Measurements from ENCODE around the gene PICK1. TPM values are rescaled to one million over a fixed set of nuclear protein-coding genes. Genes with fewer than 3 reads are reported as not detected.

PICK1 gene
- total RNA-seq, 1 experiment from 2014 or later, result 45.5 TPM

DNA sequence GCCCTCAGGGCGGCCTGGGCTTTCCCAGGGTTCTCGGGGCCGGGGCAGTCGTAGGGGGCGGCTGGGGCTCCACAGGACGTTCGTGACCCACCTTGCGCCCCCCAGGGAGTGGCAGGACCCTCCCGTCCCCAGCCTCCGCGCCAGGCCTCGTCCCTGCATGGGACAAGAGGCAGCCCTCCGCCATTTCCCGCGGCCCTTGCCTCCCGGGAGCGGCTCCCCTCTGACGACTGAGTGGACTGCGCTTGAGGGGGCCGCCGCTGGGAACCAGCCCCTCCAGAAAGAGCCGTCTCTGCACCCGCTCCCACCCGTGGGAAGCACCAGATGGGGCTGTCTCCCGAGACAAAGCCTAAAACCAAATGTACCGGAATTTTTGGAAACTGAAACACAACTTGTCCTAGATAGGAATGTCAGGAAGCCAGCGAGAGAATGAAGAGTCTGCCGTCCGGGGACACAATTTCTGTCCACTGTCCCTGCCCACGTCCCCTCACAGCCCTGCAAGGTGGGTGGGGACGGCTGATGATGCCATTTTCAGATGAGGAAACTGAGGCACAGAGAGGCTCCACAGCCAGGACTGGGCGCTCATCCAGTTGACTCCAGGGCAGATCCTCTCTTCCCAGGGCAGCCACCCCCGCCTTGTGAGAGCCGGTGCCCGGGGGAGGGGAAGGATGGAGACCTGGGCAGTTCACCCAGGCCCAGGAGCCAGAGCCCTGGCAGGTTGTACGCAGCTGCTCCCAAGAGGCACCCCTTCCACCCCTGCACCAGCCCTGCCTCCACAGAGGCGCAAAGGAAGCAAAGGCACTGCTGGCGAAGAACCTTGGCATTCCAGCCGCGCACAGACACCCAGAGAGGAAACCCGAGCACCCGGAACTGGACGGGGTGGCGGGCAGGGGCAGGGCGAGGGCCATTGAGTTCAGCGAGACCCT lies 18.1 kb upstream of the PICK1 start:
- POLR2A ChIA-PET (ENCODE audit: unreplicated experiment), result no interaction called here
- ATAC-seq (no peak), DNase-seq (no peak)
- intact Hi-C loops (cut with micrococcal nuclease), result no loop called here
- H3K27me3 ChIP-seq (ENCODE audit: low read length), result no peaks in the 10 kb centered on the region
- no peaks in the 10 kb centered on the region for H3K9me2 ChIP-seq (replicated peaks; ENCODE audit: low read length)
- H3F3A ChIP-seq (ENCODE audit: low read length, unreplicated experiment), result no peaks in the 10 kb centered on the region
- CTCF ChIA-PET, result no interaction called here
- H3K79me2 ChIP-seq (ENCODE audit: low read length), result no peaks in the 10 kb centered on the region
- peaks cover 10% of the 10 kb centered on the region for H3K4me1 ChIP-seq (ENCODE audit: insufficient read depth, low read length)
- H3K27ac ChIP-seq (ENCODE audit: low read length), result no peak overlapping the region
- no peaks in the 10 kb centered on the region for H3K36me3 ChIP-seq (ENCODE audit: low read depth, low read length)
- H2AFZ ChIP-seq (ENCODE audit: low read length), result no peak overlapping the region
- TF ChIP-seq EZH2 (IDR thresholded peaks at IDR 0.05; ENCODE audit: low read length, unreplicated experiment) (no peak), EZH2phosphoT487 (IDR thresholded peaks at IDR 0.05; ENCODE audit: borderline replicate concordance, low read length) (no peak)
- TF ChIP-seq, protein P1, sequence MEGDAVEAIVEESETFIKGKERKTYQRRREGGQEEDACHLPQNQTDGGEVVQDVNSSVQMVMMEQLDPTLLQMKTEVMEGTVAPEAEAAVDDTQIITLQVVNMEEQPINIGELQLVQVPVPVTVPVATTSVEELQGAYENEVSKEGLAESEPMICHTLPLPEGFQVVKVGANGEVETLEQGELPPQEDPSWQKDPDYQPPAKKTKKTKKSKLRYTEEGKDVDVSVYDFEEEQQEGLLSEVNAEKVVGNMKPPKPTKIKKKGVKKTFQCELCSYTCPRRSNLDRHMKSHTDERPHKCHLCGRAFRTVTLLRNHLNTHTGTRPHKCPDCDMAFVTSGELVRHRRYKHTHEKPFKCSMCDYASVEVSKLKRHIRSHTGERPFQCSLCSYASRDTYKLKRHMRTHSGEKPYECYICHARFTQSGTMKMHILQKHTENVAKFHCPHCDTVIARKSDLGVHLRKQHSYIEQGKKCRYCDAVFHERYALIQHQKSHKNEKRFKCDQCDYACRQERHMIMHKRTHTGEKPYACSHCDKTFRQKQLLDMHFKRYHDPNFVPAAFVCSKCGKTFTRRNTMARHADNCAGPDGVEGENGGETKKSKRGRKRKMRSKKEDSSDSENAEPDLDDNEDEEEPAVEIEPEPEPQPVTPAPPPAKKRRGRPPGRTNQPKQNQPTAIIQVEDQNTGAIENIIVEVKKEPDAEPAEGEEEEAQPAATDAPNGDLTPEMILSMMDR (conservative IDR thresholded peaks at IDR 0.05; ENCODE audit: low read depth, low read length), result no peak
- BruUV-seq (replicated peaks), result no TSS peak
- H3K9ac ChIP-seq (ENCODE audit: low read length), result no peak overlapping the region
- H4K20me1 ChIP-seq (ENCODE audit: low read length), result no peaks in the 10 kb centered on the region
- no peaks in the 10 kb centered on the region for H3K9me3 ChIP-seq (ENCODE audit: low read length)
- no peak overlapping the region for H3K4me2 ChIP-seq (ENCODE audit: low read length)
- H3K4me3 ChIP-seq (ENCODE audit: low read length), result no peak overlapping the region

DNA sequence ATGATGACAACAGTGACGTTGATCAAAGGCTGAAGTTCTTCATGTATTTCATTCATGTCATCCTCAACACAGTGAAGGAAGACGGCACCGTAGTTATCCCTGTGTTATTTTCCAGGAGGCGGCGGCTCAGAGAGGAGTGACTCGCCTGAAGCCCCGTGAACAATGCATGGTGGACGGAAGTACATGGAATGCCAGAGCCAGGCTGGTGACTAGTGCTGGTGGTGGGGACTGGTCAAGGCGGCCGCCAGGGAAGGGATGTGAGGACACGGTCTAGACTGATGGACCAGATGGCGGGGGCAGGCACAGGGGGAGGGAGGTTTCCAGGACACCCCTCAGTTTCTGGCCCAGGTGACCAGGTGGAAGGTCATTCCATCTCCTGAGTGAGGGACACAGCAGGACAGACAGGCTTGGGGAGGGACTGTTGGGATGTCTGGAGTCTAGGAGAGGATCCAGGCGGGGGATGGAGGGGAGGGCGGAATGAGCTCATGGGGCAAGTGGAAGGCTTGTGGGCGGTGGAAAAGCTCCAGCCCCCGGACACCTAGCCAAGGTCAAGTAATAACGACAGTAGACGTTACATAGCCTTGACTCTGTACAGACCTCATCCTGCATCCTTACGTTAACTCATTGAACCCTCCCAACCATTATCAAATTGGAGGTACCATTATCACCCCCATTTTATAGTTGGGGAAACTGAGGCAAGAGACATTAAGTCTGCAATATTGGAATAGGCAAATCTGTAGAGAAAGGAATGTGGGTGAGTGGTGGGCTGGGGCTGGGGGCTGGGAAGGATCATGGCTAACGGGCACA lies 16.0 kb upstream of the PICK1 start:
- no peak for DNase-seq
- Histone ChIP-seq H3K4me3 (ENCODE audit: low read length) (no peak overlapping the region), H3K9ac (ENCODE audit: low read length) (no peak overlapping the region), H3F3A (ENCODE audit: low read length, unreplicated experiment) (no peaks in the 10 kb centered on the region), H3K27me3 (ENCODE audit: low read length) (no peaks in the 10 kb centered on the region), H3K4me2 (ENCODE audit: low read length) (no peak overlapping the region), H4K20me1 (ENCODE audit: low read length) (no peaks in the 10 kb centered on the region), H3K4me1 (ENCODE audit: insufficient read depth, low read length) (no peaks in the 10 kb centered on the region), H3K79me2 (ENCODE audit: low read length) (no peaks in the 10 kb centered on the region), H3K9me2 (replicated peaks; ENCODE audit: low read length) (no peaks in the 10 kb centered on the region), H3K9me3 (ENCODE audit: low read length) (no peaks in the 10 kb centered on the region), H3K27ac (ENCODE audit: low read length) (no peak overlapping the region), H3K36me3 (ENCODE audit: low read depth, low read length) (no peaks in the 10 kb centered on the region), H2AFZ (ENCODE audit: low read length) (no peak overlapping the region)
- no TSS peak for BruUV-seq (replicated peaks)
- ChIA-PET POLR2A (ENCODE audit: unreplicated experiment) (no interaction called here), CTCF (no interaction called here)
- no peak for TF ChIP-seq EZH2 (IDR thresholded peaks at IDR 0.05; ENCODE audit: low read length, unreplicated experiment)
- no peak for TF ChIP-seq EZH2phosphoT487 (IDR thresholded peaks at IDR 0.05; ENCODE audit: borderline replicate concordance, low read length)
- TF ChIP-seq, protein P1 (conservative IDR thresholded peaks at IDR 0.05; ENCODE audit: low read depth, low read length), result no peak
- intact Hi-C loops (cut with micrococcal nuclease), result no loop called here
- ATAC-seq, result no peak

Measured in PC-3 (cell line).